ENCODE data around the gene BTBD2. TPM values are rescaled to one million over a fixed set of nuclear protein-coding genes. Genes with fewer than 3 reads are reported as not detected.

The BTBD2 gene
- total and polyA plus RNA-seq, 2 of the 13 experiments (the other 11 are each of a cell fraction or from before 2014, with no cell fraction given): 28.1 to 45.3 TPM

DNA sequence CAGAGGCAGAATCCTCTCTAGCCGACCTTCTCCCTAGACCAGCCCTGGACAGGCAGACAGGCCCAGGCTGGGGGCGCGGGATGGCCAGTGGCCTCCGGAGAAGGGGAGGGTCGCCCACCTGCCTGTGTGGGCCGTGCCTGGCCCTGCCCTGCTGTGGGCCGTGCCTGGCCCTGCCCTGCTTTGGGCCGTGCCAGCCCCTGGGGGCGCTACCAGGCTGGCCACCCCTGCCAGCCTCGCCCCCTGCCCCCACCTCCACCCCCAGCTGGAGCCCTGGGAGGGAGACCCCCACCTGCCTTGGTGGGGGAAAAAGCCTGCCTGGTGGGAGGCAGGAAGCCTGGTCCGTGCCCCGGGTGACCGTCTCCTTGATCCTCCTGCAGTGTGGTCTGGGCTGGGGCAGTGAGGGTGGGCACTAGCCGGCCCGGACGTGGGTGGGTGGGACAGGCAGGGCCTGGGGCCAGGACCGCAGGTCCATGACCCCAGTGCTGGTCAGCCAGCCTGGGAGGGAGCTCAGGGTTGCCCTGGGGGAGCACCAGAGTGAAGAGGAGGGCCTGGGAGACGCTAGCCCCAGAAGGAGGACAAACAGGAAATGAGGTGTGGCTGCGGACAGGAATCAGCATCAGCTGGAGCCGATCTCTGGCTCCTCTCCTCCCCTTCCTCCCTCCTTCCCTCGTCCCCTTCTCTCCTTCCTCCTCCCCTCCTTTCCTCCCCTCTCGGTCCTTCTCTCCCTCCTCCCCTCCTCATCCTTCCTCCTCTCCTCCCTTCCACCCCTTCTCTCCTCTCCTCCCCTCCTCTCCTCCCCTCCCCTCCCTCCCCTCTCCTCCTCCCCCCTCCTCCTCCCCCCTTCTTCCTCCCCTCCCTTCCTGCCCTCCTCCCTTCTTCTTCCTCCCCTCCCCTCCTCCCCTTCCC lies 40.7 kb upstream of the BTBD2 start (continued):
- TF ChIP-seq, protein P1, sequence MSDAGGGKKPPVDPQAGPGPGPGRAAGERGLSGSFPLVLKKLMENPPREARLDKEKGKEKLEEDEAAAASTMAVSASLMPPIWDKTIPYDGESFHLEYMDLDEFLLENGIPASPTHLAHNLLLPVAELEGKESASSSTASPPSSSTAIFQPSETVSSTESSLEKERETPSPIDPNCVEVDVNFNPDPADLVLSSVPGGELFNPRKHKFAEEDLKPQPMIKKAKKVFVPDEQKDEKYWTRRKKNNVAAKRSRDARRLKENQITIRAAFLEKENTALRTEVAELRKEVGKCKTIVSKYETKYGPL (CRISPR knock-in tag; IDR thresholded peaks at IDR 0.05): no peak
- TF ChIP-seq ZNF614 (CRISPR knock-in tag; IDR thresholded peaks at IDR 0.05; ENCODE audit: borderline replicate concordance) (no peak), GLI4 (CRISPR knock-in tag; IDR thresholded peaks at IDR 0.05; ENCODE audit: borderline replicate concordance) (no peak), ZFY (CRISPR knock-in tag; IDR thresholded peaks at IDR 0.05) (0 out of 2 replicates have a peak, but pooled peaks have one; percentile 36), MAFG (CRISPR knock-in tag; IDR thresholded peaks at IDR 0.05) (no peak), SYNCRIP (IDR thresholded peaks at IDR 0.05; ENCODE audit: insufficient read depth, low read depth, low read length) (no peak), NONO (IDR thresholded peaks at IDR 0.05) (no peak), NONO (CRISPR knock-in tag; conservative IDR thresholded peaks at IDR 0.05) (no peak), ZNF598 (CRISPR knock-in tag; IDR thresholded peaks at IDR 0.05; ENCODE audit: borderline replicate concordance) (no peak), ZNF749 (CRISPR knock-in tag; IDR thresholded peaks at IDR 0.05; ENCODE audit: borderline replicate concordance) (no peak), SMC3 (IDR thresholded peaks at IDR 0.05; ENCODE audit: low read length) (no peak), ARHGAP35 (CRISPR knock-in tag; IDR thresholded peaks at IDR 0.05; ENCODE audit: borderline replicate concordance) (no peak), RBFOX2 (IDR thresholded peaks at IDR 0.05; ENCODE audit: low read depth, low read length) (peak; percentile 51; the same call in 1 of the 2 replicates), ZNF75D (CRISPR knock-in tag; IDR thresholded peaks at IDR 0.05; ENCODE audit: borderline replicate concordance) (no peak), EED (CRISPR knock-in tag; IDR thresholded peaks at IDR 0.05) (no peak), ZNF703 (CRISPR knock-in tag; IDR thresholded peaks at IDR 0.05; ENCODE audit: borderline replicate concordance) (no peak)
- TF ChIP-seq, protein P2, sequence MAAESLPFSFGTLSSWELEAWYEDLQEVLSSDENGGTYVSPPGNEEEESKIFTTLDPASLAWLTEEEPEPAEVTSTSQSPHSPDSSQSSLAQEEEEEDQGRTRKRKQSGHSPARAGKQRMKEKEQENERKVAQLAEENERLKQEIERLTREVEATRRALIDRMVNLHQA (CRISPR knock-in tag; IDR thresholded peaks at IDR 0.05): no peak
- TF ChIP-seq, protein P3, sequence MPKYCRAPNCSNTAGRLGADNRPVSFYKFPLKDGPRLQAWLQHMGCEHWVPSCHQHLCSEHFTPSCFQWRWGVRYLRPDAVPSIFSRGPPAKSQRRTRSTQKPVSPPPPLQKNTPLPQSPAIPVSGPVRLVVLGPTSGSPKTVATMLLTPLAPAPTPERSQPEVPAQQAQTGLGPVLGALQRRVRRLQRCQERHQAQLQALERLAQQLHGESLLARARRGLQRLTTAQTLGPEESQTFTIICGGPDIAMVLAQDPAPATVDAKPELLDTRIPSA (CRISPR knock-in tag; IDR thresholded peaks at IDR 0.05; ENCODE audit: borderline replicate concordance): no peak
- TF ChIP-seq, protein P4, sequence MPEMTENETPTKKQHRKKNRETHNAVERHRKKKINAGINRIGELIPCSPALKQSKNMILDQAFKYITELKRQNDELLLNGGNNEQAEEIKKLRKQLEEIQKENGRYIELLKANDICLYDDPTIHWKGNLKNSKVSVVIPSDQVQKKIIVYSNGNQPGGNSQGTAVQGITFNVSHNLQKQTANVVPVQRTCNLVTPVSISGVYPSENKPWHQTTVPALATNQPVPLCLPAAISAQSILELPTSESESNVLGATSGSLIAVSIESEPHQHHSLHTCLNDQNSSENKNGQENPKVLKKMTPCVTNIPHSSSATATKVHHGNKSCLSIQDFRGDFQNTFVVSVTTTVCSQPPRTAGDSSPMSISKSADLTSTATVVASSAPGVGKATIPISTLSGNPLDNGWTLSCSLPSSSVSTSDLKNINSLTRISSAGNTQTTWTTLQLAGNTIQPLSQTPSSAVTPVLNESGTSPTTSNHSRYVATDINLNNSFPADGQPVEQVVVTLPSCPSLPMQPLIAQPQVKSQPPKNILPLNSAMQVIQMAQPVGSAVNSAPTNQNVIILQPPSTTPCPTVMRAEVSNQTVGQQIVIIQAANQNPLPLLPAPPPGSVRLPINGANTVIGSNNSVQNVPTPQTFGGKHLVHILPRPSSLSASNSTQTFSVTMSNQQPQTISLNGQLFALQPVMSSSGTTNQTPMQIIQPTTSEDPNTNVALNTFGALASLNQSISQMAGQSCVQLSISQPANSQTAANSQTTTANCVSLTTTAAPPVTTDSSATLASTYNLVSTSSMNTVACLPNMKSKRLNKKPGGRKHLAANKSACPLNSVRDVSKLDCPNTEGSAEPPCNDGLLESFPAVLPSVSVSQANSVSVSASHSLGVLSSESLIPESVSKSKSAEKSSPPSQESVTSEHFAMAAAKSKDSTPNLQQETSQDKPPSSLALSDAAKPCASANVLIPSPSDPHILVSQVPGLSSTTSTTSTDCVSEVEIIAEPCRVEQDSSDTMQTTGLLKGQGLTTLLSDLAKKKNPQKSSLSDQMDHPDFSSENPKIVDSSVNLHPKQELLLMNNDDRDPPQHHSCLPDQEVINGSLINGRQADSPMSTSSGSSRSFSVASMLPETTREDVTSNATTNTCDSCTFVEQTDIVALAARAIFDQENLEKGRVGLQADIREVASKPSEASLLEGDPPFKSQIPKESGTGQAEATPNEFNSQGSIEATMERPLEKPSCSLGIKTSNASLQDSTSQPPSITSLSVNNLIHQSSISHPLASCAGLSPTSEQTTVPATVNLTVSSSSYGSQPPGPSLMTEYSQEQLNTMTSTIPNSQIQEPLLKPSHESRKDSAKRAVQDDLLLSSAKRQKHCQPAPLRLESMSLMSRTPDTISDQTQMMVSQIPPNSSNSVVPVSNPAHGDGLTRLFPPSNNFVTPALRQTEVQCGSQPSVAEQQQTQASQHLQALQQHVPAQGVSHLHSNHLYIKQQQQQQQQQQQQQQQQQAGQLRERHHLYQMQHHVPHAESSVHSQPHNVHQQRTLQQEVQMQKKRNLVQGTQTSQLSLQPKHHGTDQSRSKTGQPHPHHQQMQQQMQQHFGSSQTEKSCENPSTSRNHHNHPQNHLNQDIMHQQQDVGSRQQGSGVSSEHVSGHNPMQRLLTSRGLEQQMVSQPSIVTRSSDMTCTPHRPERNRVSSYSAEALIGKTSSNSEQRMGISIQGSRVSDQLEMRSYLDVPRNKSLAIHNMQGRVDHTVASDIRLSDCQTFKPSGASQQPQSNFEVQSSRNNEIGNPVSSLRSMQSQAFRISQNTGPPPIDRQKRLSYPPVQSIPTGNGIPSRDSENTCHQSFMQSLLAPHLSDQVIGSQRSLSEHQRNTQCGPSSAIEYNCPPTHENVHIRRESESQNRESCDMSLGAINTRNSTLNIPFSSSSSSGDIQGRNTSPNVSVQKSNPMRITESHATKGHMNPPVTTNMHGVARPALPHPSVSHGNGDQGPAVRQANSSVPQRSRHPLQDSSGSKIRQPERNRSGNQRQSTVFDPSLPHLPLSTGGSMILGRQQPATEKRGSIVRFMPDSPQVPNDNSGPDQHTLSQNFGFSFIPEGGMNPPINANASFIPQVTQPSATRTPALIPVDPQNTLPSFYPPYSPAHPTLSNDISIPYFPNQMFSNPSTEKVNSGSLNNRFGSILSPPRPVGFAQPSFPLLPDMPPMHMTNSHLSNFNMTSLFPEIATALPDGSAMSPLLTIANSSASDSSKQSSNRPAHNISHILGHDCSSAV (CRISPR knock-in tag; IDR thresholded peaks at IDR 0.05; ENCODE audit: borderline replicate concordance): no peak

Measured in HepG2 (cell line).